SHP77 (cell line): Measurements from ENCODE around the gene SLC16A7.

Source experiments
- DNase-seq, 2 experiments: peaks; one replicate each; lab custom pipeline; 2025; lab: John Stamatoyannopoulos, UW

The SLC16A7 gene

GRCh38 chr12:59668674-59669073 is 72.8 kb downstream of the SLC16A7 start:
- DNase-seq: no peak

- no peak for DNase-seq
Measured at GRCh38 chr12:59672273-59672672, 76.4 kb downstream of the SLC16A7 start.

DNA sequence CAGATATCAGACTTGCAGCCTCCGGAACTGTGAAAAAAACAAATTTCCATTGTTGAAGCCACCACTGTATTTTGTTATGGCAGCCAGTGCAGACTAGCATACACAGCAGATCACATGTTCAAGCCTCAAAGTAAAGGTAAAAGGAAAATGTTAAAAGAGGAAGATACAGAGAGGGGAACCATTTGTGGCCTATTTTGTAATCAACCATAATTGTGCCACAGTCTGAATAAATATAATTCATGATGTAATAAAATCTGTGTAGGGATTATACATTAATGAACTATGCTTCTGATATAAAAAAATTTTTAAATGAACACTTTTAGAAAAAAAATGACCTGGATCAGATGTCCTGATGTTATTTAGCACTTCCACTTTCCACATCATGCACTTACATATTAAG is 79.6 kb downstream of the SLC16A7 start:
- no peak for DNase-seq

DNA sequence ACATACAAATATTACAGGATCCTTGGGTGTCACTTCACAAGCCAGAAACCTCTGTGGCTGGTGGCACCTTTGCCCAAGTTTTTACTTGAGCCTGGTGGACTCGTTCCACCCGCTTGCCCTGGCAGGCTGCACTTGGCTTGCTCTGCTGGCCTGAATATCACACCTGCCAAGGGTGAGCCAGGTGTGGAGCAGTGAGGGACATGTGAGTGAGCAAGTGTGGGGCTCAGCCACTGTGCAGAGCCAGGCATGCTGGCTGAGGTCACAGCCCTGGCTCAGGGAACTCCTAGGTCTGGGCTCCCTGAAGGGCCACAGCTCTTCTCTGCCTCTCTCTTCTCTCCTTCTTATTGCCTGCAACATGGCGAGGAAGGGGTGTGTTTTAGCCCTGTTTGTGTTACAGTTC is 82.0 kb downstream of the SLC16A7 start:
- DNase-seq: no peak

- no peak for DNase-seq
Measured at GRCh38 chr12:59678759-59679411, 83.1 kb downstream of the SLC16A7 start.

GRCh38 chr12:59689776-59690175 is 93.9 kb downstream of the SLC16A7 start:
- DNase-seq: no peak

GRCh38 chr12:59695379-59695778 is 99.5 kb downstream of the SLC16A7 start:
- DNase-seq: no peak

GRCh38 chr12:59698600-59698999 is 102.8 kb downstream of the SLC16A7 start:
- no peak for DNase-seq

DNA sequence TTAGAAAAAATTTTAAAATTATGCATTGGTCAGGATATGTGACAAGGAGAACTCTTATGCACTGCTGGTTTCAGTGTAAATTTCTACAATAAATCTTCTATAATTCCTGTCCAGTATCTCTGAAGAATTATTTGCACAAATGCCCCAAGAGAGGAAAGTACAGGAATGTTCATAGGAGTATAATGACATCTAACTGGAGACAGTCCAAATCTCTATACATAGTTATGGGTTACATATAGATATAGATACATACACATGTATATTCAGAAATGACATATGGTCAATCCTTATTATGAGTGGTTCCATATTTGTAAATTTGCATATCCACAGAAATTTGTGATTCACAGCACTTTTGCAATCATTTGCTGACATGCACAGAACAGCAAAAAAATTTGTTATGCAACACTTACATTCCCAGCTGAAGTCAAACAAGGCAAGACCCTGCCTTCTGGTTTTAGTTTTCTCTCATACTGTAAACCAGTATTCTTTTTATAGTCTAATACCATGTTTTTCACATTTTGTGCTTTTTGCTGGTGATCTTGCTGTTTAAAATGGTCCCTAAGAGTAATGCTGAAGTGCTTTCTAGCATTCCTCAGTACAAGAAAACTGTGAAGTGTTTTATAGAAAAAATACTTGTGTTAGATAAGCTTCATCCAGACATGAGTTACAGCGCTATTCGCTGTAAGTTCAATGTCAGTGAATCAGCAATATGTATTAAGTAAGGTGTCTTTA is 103.8 kb downstream of the SLC16A7 start:
- DNase-seq: no peak

DNA sequence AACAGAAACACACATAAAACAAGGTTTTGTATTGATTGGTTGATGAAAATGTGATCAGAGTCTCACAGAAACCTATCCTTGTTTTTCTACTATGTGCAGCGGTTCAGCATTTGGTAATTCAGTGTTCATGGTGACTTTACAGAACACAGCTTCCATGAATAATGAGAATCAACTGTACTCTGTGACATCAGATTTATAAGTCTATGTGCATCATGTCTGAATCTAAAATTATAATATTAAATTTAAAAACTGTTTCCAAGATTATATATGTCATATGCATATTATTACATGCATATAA is 104.3 kb downstream of the SLC16A7 start:
- DNase-seq: no peak

DNA sequence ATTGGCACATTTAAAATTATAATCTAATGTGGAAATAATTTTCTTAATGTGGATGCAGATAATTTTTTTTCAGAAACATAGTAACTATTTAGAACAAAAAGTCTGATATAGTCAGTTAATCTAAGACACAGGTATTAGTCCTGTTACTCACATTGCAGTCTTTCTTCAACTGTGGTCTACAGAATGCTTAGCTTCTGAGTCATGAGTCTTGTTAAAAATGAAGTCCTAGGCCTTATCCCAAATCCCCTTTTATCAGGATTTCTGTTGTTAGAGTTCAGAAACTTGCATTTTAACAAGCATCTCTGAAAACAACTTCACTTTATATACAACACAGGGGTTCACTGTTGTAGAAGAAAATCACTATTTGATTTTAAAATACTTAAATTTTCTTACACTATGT is 112.2 kb downstream of the SLC16A7 start:
- DNase-seq: no peak

DNA sequence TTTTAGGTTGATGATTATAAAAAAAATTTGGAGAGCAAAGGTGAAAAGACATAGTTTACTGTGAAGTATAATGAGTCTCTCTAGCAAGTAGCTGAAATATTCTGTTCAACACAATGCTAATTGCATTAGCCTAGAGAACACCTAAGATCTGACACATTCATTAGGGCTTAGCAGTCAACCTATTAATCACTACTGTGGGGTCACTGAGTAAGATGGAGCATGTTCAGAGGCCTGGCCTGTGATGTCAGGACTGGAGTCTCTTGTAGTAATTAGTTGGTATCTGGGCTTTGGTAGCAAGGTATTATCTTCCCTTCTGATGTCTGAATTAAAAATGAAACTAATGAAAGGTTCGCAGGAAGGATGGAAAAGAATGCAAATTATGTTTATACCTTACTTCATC is 112.7 kb downstream of the SLC16A7 start:
- no peak for DNase-seq

DNA sequence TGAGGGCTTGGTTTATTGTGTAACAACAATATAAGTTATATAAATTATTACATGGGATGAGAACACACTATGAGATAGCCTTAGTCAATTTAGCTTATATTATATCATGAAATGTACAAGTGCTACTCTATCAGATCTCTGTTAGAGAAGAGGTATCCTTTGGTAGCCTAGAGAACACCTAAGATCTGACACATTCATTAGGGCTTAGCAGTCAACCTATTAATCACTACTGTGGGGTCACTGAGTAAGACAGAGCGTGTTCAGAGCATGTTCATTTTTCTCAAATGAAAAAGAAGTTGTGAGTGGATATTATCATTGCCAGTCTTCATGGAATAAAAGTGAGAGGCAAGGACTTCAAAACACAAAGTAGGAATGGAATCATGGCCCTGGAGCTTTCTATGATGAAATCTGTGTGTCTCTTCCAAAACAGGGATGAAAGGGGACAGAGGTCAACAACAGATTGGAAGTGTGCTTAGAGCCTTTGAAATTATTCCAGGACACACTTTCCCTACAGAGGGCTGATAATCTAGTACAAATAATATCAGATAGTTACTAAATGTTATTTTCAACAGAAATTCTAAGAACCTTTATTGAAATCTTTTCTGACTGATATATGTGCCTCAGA is 114.3 kb downstream of the SLC16A7 start:
- no peak for DNase-seq

DNA sequence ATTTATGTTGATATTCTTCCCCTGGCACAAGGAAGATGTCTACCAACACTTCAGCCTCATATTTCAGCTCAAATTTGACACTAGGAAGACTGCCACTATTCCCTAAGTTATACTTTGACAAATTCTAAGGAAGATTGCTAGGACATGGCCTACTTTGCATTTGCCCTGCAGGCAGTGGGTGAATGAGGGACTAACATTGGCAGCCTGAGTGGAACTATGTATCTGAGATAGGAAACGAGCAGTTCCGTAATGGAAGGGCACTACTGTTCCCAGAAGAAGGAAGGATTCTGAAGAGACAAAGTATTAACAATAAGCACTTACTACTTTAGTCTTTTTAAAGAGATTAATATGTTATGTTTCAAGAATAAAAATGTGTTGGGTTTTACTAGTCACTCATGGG is 115.1 kb downstream of the SLC16A7 start:
- no peak for DNase-seq

DNA sequence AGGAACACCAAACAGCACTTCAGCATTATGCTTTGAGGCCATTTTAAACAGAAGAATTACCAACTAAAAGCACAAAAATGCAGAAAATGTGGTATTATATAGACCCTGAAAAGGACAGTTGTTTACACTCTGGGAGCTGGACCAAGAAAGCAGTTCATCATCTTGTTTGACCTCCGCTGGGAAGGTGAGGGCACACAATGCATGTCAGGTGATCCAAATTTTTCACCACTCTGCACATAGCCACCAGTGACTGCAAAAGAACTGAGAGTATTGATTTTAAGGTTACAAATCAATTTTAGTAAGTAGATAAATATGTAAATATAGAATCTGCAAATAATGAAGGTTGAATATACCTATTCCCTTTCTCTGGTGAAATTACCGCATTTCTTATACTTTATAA is 119.6 kb downstream of the SLC16A7 start:
- DNase-seq: no peak

DNA sequence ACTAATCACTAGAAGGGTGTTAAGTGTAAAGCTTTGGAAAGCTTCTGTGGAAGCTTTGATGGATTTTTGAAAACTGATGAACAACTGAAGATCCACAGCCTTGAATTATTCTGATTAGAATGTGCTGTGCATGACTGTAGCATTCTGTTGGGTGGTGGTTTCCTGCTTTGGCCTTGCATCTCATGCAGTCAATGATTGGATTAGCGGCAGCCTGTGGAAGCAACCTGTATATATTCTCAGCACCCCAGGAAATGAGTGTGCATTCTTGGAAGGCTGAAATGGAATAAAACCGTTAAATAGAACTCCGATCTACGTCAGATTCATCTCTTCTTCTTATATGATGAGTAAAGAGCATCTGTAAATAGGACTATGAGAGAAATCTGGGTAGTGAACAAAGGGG is 120.2 kb downstream of the SLC16A7 start:
- DNase-seq: no peak

DNA sequence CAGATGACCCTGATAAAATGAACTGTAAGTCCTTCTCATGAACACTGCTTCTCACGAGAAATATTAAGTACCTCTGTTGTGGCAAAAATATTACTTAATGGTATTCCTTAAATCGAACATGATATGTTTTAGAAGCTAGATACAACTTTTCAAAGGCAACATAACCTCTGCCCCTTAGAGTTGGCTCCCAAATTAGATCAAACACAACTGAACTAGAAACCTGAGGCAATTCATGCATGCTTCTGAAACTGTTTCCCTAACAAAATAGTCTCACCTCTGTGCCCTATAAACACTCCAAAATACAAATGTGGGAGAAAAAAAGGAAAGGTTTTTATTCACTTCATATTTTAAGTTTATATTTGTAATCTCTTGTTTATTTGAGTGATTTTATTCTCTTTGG is 121.6 kb downstream of the SLC16A7 start:
- DNase-seq: no peak

DNA sequence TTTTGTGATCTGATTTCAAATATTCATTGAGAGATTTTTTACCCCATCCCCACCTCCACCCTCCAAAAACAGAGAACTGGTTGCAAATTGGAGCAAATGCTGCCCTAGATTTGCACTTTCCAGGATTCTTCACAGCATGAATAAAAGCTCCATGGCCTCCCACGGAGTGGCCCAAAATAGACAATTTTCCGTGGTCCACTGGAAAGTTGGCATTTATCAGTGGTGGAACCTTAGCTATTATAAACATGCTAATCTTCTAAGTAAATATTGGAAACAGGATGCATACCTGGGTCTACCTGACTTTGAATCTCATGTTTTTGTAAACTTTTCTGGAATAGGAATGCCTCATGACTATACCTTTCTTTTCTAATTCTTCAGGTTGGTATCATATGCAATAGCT is 123.9 kb downstream of the SLC16A7 start:
- DNase-seq: no peak

GRCh38 chr12:59723520-59723919 is 127.7 kb downstream of the SLC16A7 start:
- no peak for DNase-seq

DNA sequence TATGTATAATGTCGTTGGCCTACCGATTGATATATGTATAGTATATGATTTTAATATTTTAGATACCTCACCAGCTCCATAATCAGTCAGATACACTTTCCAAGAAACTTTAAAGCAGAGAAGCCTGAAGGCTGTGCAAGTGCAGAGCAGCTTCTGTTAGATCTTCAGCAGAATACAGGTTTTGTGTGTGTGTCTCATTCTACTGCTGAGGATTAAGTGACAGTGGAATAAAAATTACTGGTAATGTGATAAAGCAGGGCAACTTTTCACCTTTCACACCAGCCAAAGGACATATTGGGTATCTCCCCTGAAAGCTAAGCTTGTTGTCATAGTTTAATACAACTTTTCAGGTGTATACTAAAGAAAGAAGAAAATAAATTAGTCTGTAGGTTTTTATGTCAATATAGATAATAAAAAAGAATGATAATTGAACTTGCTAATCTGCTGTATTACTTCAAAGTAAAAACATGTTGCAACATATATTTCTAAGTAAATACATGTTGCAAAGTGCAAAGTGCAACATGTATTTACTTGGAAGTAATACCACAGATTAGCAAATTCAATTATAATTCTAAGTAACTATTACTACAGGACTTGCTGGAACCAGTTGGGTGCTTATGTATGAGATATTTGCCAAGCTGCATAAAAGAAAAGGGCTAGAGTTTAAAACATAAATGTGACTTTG is 128.3 kb downstream of the SLC16A7 start:
- no peak for DNase-seq

- no peak for DNase-seq
Measured at GRCh38 chr12:59733200-59733599, 137.4 kb downstream of the SLC16A7 start.

DNA sequence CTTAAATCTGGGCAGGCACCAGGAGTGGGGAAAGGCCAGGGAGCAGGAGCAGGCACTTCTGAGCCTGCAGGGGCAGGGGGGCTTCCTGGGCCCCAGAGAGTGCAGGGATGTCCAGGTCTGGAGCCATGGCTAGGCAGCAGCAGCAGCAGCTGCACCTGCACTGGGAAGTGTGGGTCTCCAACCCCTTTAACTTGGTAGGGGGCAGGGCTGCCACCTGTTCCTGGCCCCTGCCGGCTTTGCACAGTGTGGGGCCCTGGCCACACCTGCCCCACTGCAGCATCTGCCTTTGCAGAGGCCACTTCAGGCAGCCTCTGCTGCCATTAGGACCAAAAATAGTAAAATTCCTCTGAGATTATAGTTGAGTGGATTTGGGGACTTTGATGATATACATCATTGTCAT is 138.5 kb downstream of the SLC16A7 start:
- peak; percentile 38 to 55 for DNase-seq

GRCh38 chr12:59735231-59735630 is 139.4 kb downstream of the SLC16A7 start:
- no peak for DNase-seq
